GM12892 (cell line): ENCODE data around the gene WDFY4.

Experiments
- POLR2AphosphoS5 ChIP-seq: IDR thresholded peaks from 2 replicates; pipeline ENCODE4 v1.6.1; 2011; ENCODE audit warnings: low read depth, low read length, control low read depth
- TAF1 ChIP-seq: IDR thresholded peaks from 2 replicates; pipeline ENCODE4 v1.6.1; 2011; ENCODE audit warnings: low read depth, mild to moderate bottlenecking, control low read depth, low read length, borderline replicate concordance

- TF ChIP-seq TAF1 (no peak), POLR2AphosphoS5 (no peak)
Measured at GRCh38 chr10:48750019-48750418, 65.3 kb downstream of the WDFY4 start.
